ENCODE results near the gene RAB3GAP2.
"Not testable (repeated sequence)": the region's sequence is repeated elsewhere in the genome, so short reads cannot be mapped to it uniquely, and the experiment has no call there.

The RAB3GAP2 gene

GRCh38 chr1:220269036-220269435, 3.2 kb downstream of the RAB3GAP2 start:
- Mint-ChIP-seq H3K36me3 (peaks cover 32 to 37% of the 10 kb centered on the region in 2 donors), H3K27me3 (no peaks in the 10 kb centered on the region), H3K4me1 (peaks cover 5 to 22% of the 10 kb centered on the region in 2 donors), H3K27ac (no peak overlapping the region), H3K9me3 (no peaks in the 10 kb centered on the region), H3K4me3 (peak overlapping the region; percentile 33)
- DNase-seq (no peak), ATAC-seq (replicated peaks) (no peak)

GRCh38 chr1:220267630-220268029, 4.6 kb downstream of the RAB3GAP2 start:
- ATAC-seq (replicated peaks) = no peak
- H3K4me1 Mint-ChIP-seq = peaks cover 13 to 20% of the 10 kb centered on the region in 2 donors
- H3K36me3 Mint-ChIP-seq = peaks cover 36 to 46% of the 10 kb centered on the region in 2 donors
- H3K27me3 Mint-ChIP-seq = no peaks in the 10 kb centered on the region
- peaks cover 1 to 5% of the 10 kb centered on the region in 2 donors for H3K9me3 Mint-ChIP-seq
- no peak overlapping the region for H3K4me3 Mint-ChIP-seq
- H3K27ac Mint-ChIP-seq = no peak overlapping the region
- no peak for DNase-seq

- DNase-seq; ATAC-seq (replicated peaks); H3K27me3 Mint-ChIP-seq; H3K27ac Mint-ChIP-seq; H3K4me3 Mint-ChIP-seq: not testable (repeated sequence)
- H3K4me1 Mint-ChIP-seq = peaks cover 36 to 57% of the 10 kb centered on the region in 2 donors
- H3K9me3 Mint-ChIP-seq = peaks cover 14 to 29% of the 10 kb centered on the region in 2 donors
- H3K36me3 Mint-ChIP-seq = peaks cover 67 to 81% of the 10 kb centered on the region in 2 donors
Observed at GRCh38 chr1:220260228-220260627, 12.0 kb downstream of the RAB3GAP2 start.

- H3K9me3 Mint-ChIP-seq = peaks cover 14 to 30% of the 10 kb centered on the region in 2 donors
- H3K27me3 Mint-ChIP-seq; ATAC-seq (replicated peaks); H3K4me3 Mint-ChIP-seq; H3K27ac Mint-ChIP-seq; DNase-seq: not testable (repeated sequence)
- H3K36me3 Mint-ChIP-seq = peaks cover 68 to 83% of the 10 kb centered on the region in 2 donors
- H3K4me1 Mint-ChIP-seq = peaks cover 38 to 62% of the 10 kb centered on the region in 2 donors
Observed at GRCh38 chr1:220259756-220260155, 12.5 kb downstream of the RAB3GAP2 start.

GRCh38 chr1:220256194-220256593, 16.1 kb downstream of the RAB3GAP2 start:
- Mint-ChIP-seq H3K4me1 (peaks cover 46 to 83% of the 10 kb centered on the region in 2 donors), H3K27ac (peak overlapping the region; percentile 21)
- not testable (repeated sequence) for H3K4me3 Mint-ChIP-seq

GRCh38 chr1:220255204-220255603, 17.0 kb downstream of the RAB3GAP2 start:
- peaks cover 11 to 30% of the 10 kb centered on the region in 2 donors for H3K9me3 Mint-ChIP-seq
- ATAC-seq (replicated peaks) (peak; percentile 71 to 81), DNase-seq (no peak)
- H3K27me3 Mint-ChIP-seq = no peaks in the 10 kb centered on the region
- peaks cover 76 to 85% of the 10 kb centered on the region in 2 donors for H3K36me3 Mint-ChIP-seq
- H3K4me1 Mint-ChIP-seq = peaks cover 45 to 79% of the 10 kb centered on the region in 2 donors
- H3K27ac Mint-ChIP-seq = peak overlapping the region; percentile 38
- H3K4me3 Mint-ChIP-seq = peak overlapping the region in 1 of 2 donors; percentile 13

More at GRCh38 chr1:220256194-220256593, 16.1 kb downstream of the RAB3GAP2 start:
- peaks cover 9 to 32% of the 10 kb centered on the region in 2 donors for H3K9me3 Mint-ChIP-seq
- ATAC-seq (replicated peaks); DNase-seq; H3K27me3 Mint-ChIP-seq: not testable (repeated sequence)
- peaks cover 76 to 86% of the 10 kb centered on the region in 2 donors for H3K36me3 Mint-ChIP-seq

GRCh38 chr1:220253290-220253689, 19.0 kb downstream of the RAB3GAP2 start:
- ATAC-seq (replicated peaks) = peak; percentile 79 to 80
- Mint-ChIP-seq H3K36me3 (peaks cover 78 to 88% of the 10 kb centered on the region in 2 donors), H3K9me3 (peaks cover 10 to 30% of the 10 kb centered on the region in 2 donors), H3K27ac (peak overlapping the region; percentile 76), H3K4me1 (peaks cover 36 to 64% of the 10 kb centered on the region in 2 donors), H3K4me3 (peak overlapping the region in 1 of 2 donors; percentile 58)
- not testable (repeated sequence) for H3K27me3 Mint-ChIP-seq, DNase-seq

- H3K4me1 Mint-ChIP-seq = peaks cover 29 to 44% of the 10 kb centered on the region in 2 donors
- no peak for ATAC-seq (replicated peaks)
- no peak for DNase-seq
- H3K27ac Mint-ChIP-seq = no peak overlapping the region
- no peaks in the 10 kb centered on the region for H3K27me3 Mint-ChIP-seq
- peaks cover 20 to 32% of the 10 kb centered on the region in 2 donors for H3K9me3 Mint-ChIP-seq
- H3K36me3 Mint-ChIP-seq = peaks cover 72 to 82% of the 10 kb centered on the region in 2 donors
- no peak overlapping the region for H3K4me3 Mint-ChIP-seq
Observed at GRCh38 chr1:220251272-220251671, 21.0 kb downstream of the RAB3GAP2 start.

- H3K27ac Mint-ChIP-seq = peak overlapping the region; percentile 14
- no peak for ATAC-seq (replicated peaks)
- peaks cover 24 to 38% of the 10 kb centered on the region in 2 donors for H3K4me1 Mint-ChIP-seq
- no peak for DNase-seq
- H3K36me3 Mint-ChIP-seq = peaks cover 72 to 81% of the 10 kb centered on the region in 2 donors
- no peak overlapping the region for H3K4me3 Mint-ChIP-seq
- H3K27me3 Mint-ChIP-seq = no peaks in the 10 kb centered on the region
- peaks cover 22 to 33% of the 10 kb centered on the region in 2 donors for H3K9me3 Mint-ChIP-seq
Observed at GRCh38 chr1:220250681-220251080, 21.6 kb downstream of the RAB3GAP2 start.

GRCh38 chr1:220249522-220249921, 22.7 kb downstream of the RAB3GAP2 start:
- ATAC-seq (replicated peaks) (no peak), DNase-seq (no peak)
- H3K27me3 Mint-ChIP-seq = no peaks in the 10 kb centered on the region
- H3K9me3 Mint-ChIP-seq = peaks cover 26 to 32% of the 10 kb centered on the region in 2 donors
- peaks cover 20 to 32% of the 10 kb centered on the region in 2 donors for H3K4me1 Mint-ChIP-seq
- H3K4me3 Mint-ChIP-seq = no peak overlapping the region
- H3K36me3 Mint-ChIP-seq = peaks cover 69 to 81% of the 10 kb centered on the region in 2 donors
- no peak overlapping the region for H3K27ac Mint-ChIP-seq

GRCh38 chr1:220248715-220249265, 23.5 kb downstream of the RAB3GAP2 start:
- not testable (repeated sequence) for H3K27me3 Mint-ChIP-seq; DNase-seq; H3K4me3 Mint-ChIP-seq; ATAC-seq (replicated peaks); H3K27ac Mint-ChIP-seq
- Mint-ChIP-seq H3K4me1 (peaks cover 27 to 33% of the 10 kb centered on the region in 2 donors), H3K9me3 (peaks cover 30 to 35% of the 10 kb centered on the region in 2 donors), H3K36me3 (peaks cover 75 to 83% of the 10 kb centered on the region in 2 donors)

- ATAC-seq (replicated peaks); DNase-seq; H3K27me3 Mint-ChIP-seq; H3K4me3 Mint-ChIP-seq: not testable (repeated sequence)
- Mint-ChIP-seq H3K27ac (peak overlapping the region; percentile 51), H3K4me1 (peaks cover 22 to 24% of the 10 kb centered on the region in 2 donors), H3K36me3 (peaks cover 55 to 60% of the 10 kb centered on the region in 2 donors), H3K9me3 (peaks cover 29 to 30% of the 10 kb centered on the region in 2 donors)
Observed at GRCh38 chr1:220245900-220246299, 26.4 kb downstream of the RAB3GAP2 start.

- H3K36me3 Mint-ChIP-seq = peaks cover 35 to 40% of the 10 kb centered on the region in 2 donors
- no peak for DNase-seq
- peaks cover 24 to 28% of the 10 kb centered on the region in 2 donors for H3K4me1 Mint-ChIP-seq
- peaks cover 19 to 23% of the 10 kb centered on the region in 2 donors for H3K9me3 Mint-ChIP-seq
- peak; percentile 31 to 61 for ATAC-seq (replicated peaks)
- H3K4me3 Mint-ChIP-seq = peak overlapping the region; percentile 5 to 64
- H3K27me3 Mint-ChIP-seq = no peaks in the 10 kb centered on the region
- H3K27ac Mint-ChIP-seq = peak overlapping the region; percentile 56
Observed at GRCh38 chr1:220243947-220244346, 28.3 kb downstream of the RAB3GAP2 start.

- DNase-seq = no peak
- H3K27ac Mint-ChIP-seq = no peak overlapping the region
- peaks cover 19 to 28% of the 10 kb centered on the region in 2 donors for H3K4me1 Mint-ChIP-seq
- H3K9me3 Mint-ChIP-seq = peaks cover 10 to 12% of the 10 kb centered on the region in 2 donors
- peak; percentile 56 to 67 for ATAC-seq (replicated peaks)
- peak overlapping the region; percentile 25 to 44 for H3K4me3 Mint-ChIP-seq
- peaks cover 24 to 26% of the 10 kb centered on the region in 2 donors for H3K36me3 Mint-ChIP-seq
- no peaks in the 10 kb centered on the region for H3K27me3 Mint-ChIP-seq
Observed at GRCh38 chr1:220241072-220241663, 31.1 kb downstream of the RAB3GAP2 start.
